ENCODE results near the gene PHKB. TPM values are rescaled to one million over a fixed set of nuclear protein-coding genes. Genes with fewer than 3 reads are reported as not detected.

Gene PHKB
- total RNA-seq, 4 donors from 2014 or later: 38.8 to 94.2 (median 55.7) TPM

DNA sequence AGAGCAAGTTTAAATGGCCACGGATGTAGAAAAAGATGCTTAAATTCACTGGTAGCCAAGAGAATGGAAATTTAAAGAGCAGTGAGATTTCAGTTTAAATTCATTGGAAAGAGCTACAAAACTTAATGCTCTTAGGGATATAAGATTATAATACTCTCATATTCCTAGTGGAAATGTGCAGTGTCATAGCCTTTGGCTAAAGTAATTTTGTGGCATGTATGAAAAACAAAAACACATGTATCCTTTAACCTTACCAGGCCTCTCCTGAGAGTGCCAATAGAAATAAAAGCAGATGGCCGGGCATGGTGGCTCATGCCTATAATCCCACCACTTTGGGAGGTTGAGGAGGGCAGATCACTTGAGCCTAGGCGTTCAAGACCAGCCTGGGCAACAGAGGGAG is 289.2 kb downstream of the PHKB start:
- H3K27ac ChIP-seq: no peak overlapping the region
- H3K9me3 ChIP-seq: no peaks in the 10 kb centered on the region
- no peaks in the 10 kb centered on the region for H3K36me3 ChIP-seq
- WGBS, 2 donors (ENCODE audit: low coverage in 1 of 2): 75 to 88% methylated on average over 1 to 2 of the region's 3 CpGs
- no peak overlapping the region for H3K4me3 ChIP-seq
- TF ChIP-seq EP300 (IDR thresholded peaks at IDR 0.05) (no peak), POLR2AphosphoS5 (IDR thresholded peaks at IDR 0.05) (no peak)
- TF ChIP-seq, protein P1, sequence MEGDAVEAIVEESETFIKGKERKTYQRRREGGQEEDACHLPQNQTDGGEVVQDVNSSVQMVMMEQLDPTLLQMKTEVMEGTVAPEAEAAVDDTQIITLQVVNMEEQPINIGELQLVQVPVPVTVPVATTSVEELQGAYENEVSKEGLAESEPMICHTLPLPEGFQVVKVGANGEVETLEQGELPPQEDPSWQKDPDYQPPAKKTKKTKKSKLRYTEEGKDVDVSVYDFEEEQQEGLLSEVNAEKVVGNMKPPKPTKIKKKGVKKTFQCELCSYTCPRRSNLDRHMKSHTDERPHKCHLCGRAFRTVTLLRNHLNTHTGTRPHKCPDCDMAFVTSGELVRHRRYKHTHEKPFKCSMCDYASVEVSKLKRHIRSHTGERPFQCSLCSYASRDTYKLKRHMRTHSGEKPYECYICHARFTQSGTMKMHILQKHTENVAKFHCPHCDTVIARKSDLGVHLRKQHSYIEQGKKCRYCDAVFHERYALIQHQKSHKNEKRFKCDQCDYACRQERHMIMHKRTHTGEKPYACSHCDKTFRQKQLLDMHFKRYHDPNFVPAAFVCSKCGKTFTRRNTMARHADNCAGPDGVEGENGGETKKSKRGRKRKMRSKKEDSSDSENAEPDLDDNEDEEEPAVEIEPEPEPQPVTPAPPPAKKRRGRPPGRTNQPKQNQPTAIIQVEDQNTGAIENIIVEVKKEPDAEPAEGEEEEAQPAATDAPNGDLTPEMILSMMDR (IDR thresholded peaks at IDR 0.05): no peak
- H3K4me1 ChIP-seq: no peaks in the 10 kb centered on the region
- no peaks in the 10 kb centered on the region for H3K27me3 ChIP-seq
- no peak for ATAC-seq

Small RNA genes lying within 50 kb of the gene (small RNA-seq; reads per million reads assigned to genes)
- gene RNA5SP425: 0.09 to 1.4 (median 0.38) reads per million in 4 donors

Other genes with a start within 250 kb of the PHKB start
- 10 to 100 TPM; 40.7 to 54.0 (median 45.2) TPM for gene ITFG1, start 268 bp upstream of the PHKB start, total RNA-seq

Data from gastroesophageal sphincter (tissue), 4 donors.